NCI-H1105 treated with DMSO at 0.1 percent for 48 hours (cell line): ENCODE results near the gene FERD3L.
"Not testable (repeated sequence)": the region's sequence is repeated elsewhere in the genome, so short reads cannot be mapped to it uniquely, and the experiment has no call there.

Experiments
- DNase-seq: peaks from one replicate; lab custom pipeline; 2025; lab: John Stamatoyannopoulos, UW

FERD3L gene, protein sequence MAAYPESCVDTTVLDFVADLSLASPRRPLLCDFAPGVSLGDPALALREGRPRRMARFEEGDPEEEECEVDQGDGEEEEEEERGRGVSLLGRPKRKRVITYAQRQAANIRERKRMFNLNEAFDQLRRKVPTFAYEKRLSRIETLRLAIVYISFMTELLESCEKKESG

DNA sequence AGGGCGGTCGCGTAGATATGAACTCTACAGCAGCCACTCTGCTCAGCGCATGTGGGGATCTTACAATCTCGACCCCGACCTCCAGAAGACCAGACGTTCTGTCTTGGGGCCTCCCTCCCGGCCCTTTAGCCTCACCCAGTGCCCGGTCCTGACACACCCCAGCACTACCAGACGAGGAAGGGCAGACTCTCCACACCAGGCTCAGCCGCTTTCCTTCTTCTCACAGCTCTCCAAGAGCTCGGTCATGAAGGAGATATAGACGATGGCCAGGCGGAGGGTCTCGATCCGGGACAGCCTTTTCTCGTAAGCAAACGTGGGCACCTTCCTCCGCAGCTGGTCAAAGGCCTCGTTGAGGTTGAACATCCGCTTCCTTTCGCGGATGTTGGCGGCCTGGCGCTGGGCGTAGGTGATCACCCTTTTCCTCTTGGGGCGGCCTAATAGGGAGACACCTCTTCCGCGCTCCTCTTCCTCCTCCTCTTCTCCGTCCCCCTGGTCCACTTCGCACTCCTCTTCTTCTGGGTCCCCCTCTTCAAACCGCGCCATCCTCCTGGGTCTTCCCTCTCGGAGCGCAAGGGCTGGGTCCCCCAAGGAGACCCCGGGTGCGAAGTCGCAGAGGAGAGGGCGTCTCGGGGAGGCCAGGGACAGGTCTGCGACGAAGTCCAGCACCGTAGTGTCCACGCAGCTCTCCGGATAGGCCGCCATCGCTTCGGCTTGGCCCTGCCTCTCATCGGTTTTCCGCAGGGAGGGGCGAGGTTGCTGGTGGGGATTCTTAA is at the start of gene FERD3L:
Gene FERD3L (minus strand): TSS at position 761 of the 773 bp plus-strand sequence. CDS start 59 bp downstream, at position 702.
- DNase-seq, result no peak

DNA sequence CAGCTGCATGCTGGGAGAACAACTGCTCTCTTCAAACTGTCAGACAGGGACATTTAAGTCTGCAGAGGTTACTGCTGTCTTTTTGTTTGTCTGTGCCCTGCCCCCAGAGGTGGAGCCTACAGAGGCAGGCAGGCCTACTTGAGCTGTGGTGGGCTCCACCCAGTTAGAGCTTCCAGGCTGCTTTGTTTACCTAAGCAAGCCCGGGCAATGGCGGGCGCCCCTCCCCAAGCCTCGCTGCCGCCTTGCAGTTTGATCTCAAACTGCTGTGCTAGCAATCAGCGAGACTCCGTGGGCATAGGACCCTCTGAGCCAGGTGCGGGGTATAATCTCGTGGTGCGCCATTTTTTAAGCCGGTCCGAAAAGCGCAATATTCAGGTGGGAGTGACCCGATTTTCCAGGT is 49.2 kb upstream of the FERD3L start:
- not testable (repeated sequence) for DNase-seq

DNA sequence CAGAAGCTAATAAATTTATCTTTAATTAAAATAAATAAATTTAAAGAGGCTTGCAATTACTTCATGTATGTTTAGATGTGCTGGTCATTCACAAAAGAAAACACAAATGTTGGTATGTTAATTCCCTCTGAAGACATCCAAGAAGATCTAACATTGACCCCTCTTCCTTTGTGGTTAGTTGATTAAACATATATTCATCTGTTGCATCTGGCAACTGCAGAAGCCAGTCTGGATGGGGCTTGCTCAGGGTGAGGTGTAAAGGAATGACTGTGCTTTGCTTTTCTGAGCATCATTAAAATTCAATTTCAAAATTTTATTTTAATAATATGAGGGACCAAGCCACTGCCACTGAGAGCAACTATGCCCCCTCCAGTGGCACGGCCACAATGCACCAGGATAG is 36.4 kb upstream of the FERD3L start:
- DNase-seq, result no peak

DNA sequence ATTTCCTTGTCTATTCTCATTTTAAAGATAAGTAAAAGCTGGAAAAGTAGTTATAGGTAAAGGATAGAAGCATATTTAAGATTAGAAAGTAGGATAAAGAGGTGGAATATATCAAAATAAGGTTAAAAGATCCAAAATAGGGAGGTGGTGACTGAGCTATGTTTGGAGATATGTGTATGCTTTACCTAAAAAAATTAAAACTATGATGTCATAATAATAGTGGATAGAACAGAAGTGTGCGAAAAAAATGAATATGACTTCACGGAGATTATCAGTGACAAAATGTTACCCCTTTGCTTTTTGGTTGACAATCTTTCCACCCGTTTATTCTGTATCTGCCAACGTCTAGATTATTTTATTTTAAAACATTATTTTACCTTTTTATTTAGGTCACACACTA is 33.4 kb upstream of the FERD3L start:
- no peak for DNase-seq

DNA sequence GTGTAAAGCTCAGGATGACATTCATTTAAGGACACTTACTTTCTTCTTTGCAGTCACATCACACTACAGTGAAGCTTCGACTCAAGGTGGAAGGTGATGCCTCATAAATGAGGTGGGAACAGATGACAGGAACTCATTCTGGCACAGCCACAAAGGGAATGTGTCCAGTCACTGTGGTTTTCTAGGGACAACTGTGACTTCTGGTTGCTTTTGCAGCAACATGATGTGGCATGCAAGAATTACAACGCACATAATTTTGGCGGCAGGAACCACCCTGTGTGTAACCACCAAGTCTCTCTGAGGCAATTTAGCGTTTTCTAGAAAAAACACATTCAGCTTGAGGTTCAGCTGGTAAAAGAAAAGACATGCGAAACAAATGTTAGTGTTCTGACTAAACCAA is 32.0 kb upstream of the FERD3L start:
- no peak for DNase-seq

DNA sequence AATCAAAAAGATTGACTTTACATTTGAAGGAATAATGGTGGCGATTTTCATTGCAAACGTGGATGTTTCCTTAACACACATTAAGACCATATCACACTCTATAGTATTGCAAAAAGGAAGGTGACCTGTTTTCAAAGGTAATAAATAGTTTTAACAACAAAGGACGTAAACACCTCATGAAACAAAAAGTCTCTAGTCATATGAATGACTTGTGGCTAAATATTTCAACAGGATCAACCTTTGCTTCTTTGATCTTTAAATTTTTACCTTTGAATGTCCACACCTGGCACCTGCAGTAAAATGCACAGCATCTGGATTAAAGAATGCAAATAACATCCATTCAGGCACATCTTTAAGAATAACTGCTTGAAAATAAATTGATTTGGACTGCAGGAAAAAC is 30.0 kb upstream of the FERD3L start:
- DNase-seq, result no peak

DNA sequence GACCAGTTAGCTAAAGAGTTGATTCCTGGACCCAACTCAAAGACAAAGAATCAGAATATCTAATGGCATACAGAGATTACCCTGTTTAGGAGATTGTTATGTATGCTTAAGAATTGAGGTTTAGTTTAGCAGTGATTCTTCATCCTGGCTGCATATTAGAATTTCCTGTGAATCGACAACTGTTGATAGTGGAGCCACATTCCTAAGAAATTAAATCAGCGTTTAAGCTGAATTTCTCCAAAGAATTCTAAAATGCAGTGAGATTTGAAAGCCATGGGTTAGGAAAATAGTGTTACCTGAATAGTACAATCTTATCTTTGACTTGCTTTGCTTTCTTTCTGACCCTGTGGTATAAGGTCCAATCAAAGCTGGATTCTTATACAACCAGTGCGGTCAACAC is 16.4 kb upstream of the FERD3L start:
- DNase-seq, result no peak

DNA sequence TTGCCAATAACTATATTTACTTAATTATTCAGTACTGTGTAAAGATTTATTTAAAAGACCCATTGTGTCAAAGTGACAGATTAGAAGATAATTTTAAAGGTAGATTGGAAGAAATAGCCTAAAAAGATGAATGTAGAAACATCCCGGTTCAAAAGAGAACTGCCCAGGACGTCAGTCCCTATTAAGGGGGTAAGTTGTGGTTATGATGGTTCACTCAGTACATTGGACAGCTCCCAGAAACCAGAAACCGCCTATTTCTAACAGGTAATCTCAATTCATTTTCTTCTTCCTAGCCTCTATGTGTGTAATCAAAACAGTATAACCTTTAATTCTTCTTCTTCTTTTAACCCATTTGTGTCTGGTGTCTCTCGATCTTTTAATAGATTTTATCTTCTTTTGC is 1.5 kb upstream of the FERD3L start:
- DNase-seq, result no peak

DNA sequence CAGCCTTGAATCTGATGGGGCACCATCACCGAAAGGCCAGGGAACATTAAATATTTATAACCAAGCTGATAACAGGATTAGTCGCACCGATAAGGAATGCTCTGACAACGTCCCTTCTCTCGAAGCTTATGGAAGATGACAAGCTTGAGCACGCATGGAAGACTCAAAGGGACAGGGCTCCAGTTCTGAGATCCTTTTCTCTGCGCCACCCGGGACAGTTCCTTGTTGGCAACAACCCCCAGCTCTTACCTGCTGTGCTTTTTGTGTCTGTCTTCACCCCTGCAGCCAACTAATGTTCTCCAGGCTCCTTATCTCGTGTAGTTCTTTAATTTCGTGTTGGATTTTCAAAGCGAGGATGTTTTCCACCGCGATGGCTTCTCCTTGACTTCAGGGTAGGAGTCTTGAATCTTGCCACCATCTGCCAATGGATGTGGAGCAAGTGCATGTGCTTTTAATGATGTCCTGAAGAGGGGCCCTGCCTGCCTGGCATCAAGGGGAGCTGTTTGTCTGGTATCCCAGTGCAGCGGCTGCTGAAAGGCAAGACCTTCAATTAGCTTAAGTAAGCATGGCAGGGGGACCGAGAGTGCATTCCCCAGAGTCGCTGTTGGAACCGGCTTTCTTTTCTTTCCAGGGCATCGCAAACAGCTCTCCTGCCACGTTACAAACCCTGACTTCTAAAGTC is 354 bp upstream of the FERD3L start:
- DNase-seq, result peak; percentile 17

DNA sequence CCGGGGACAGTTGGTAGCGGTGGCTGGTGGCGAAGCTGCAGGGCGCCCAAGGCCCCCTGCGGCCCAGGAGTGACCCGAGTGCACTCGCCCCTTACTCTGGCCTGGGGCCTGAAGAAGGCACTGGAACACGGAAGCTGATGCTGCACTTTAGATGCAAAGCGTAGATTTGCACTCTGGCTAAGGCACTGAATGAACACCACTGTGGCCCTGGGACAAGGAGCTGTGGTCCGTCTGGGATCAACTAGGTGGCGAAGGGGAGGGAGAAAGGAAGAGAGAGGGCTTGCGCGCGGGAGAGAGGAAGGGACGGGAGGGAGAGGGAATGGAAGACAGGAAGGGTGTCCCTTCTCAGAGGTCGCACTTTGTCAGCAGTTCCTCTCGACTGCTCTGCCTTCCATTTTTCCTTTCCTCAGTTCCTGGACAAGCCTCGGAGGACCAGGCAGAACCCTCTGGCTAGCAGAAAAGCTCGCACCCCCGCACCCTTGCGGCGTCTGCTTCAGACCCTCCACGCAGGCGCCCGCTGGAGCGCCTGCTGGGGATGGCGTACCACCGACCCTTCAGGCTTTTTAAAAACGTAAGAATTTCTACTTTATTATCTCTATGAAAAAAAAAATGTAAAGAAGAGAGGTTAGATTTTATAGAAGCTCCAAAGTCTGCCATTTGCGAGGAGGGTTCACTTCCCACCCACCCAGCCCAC is 1.2 kb downstream of the FERD3L start:
- no peak for DNase-seq

DNA sequence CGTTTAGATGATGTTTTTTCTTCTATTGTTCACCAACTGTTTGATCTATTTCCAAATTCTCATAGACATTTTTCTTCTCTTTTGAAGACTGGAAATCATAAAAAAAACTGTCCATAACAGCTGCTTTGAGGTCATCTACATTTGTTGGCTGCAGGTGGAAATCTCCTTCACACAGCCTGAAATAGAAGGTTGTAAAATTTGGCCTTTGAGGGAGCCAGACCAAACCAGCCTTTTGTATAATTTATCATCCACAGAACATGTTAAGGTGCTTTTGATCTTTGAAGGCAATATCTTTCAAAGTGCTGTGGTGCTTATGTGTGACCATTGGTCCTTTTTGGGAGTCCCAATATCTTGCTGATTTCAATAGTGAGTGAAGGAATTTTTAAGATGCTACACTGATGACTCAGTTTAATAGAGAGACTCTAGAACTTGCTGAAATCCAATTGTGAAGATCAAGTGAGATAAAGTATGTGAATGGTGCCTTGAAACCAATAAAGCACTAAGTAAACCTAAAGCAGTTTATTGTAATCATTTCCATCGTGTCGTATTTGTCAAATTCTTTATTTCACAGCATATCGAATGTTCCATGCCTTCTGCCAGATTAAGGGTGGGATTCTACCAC is 5.4 kb downstream of the FERD3L start:
- no peak for DNase-seq

DNA sequence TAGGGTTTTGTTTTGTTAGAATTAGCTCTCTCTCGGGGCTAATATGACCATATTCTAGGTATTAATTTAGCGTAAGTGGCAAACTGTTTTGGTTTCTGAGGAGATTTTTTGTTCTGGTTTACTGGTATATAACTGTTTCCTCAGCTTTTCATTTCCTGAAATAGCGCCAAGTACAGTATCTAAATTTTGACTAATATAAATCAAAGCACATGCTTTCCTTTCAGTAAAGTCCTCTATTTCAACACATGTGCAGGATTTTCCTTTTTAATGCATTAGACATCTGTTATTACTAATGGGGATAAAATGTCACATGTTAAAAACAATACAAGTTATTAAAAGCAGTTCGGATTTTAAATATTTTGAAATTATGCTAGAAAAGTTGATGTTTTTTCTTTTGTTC is 11.3 kb downstream of the FERD3L start:
- no peak for DNase-seq

DNA sequence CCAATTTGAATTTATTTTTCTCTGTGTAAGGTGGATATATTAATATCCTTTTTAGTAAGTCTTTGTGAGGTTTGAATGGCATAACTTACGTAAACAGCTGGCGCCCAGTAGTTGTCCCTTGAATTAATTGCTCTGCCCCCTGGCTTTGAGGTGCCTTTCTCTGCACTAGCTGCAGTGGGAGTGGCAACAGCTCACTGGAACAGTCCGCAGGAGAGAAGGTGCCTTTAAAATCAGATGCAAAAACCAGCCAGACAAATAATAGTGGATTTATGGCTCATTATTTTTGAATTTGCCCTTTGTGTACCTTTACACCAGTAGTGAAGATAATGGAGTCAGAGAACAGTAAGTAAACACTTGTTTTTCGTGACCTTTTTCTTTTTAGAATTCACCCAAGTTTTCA is 11.8 kb downstream of the FERD3L start:
- peak; percentile 14 for DNase-seq

DNA sequence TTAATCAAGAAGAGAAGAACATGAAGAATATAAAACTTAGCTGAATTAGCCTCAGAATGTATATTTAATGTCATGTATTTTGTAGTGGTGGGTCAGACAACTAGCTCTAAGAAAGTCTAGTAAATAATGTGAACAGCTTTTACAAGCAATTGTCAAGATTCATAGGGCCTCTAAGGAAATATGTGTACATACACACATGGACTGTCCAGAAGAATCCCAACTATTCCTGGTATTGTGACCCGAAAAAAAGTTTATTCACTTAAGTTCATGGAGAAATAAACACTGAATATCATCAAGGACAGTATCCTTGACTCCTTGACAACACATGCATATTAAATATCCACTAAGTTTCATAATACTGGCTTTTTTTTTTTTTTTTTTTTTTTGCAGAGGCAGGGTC is 16.4 kb downstream of the FERD3L start:
- DNase-seq, result no peak

DNA sequence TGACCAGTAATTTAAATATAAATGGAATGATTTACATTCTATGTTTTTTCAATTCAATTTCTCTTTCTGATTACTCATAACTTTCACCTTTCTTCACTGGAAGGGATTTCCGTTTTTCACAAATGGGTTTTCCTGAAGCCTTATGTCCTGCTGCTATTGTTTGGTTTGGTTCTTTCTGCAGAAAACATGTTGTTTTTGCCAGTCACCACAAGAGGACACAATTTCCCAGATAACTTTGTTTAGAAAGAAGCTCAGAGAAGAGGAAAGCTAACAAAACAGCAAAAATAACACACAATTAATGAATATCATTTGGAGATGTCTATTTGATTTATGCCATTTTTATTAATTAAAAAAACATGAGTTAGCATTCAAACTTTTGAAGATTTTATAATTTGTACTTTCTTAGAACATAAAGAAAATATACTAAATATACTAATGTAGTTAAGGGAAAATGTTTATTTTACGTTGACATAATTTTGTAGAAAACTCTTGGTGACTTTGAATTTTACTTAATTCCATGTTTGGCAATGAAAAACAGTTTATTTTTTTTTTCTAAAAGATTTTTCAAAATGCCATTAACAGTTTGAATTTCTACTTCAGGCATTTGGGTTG is 23.1 kb downstream of the FERD3L start:
- DNase-seq, result peak; percentile 36

DNA sequence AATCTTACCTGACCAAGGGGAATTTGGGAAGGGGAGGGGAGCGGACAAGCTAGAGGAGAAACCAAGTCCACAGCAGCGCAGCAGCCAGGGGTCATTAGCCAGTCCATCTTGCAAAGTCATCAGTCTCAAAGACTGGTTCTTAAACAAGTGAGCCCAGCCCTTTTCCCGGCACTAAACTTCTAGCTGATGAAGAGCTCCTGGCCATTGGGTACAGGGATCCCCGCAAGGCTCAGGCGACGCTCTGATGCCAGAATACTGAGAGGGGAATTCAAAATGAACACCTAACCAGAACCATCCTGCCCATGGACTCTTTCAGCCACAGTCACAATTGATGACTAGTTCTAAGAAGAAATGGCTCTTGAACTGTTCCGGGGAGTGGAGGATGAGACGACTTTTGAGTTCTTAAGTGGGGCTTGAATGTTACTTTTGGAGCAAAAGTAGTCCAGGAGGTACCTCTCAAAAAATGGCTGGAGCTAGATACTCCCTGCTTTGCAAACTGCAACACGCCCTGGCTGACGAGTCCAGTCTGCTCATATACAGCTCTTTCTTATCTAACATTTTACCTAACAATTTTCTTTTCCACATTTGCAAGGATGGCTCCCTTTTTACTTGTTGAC is 25.2 kb downstream of the FERD3L start:
- no peak for DNase-seq

DNA sequence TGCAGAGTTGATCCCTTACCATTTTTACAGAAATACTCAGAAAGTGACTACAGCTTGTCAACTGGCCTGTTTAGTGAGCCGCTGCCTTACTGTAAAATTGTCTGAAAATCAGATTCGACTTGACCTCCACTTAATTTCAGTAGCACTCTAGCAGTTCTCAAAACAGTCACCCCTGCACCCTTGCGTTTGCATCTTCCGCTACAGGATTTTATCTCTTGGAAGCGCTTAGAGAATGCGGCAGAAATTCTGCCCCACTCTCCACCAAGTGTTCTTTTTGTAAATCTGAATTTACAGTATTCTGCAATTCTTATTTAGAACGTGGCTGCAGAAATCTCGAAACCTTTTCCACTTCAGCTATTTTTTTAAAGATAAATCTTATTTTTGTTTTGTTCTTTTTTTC is 25.8 kb downstream of the FERD3L start:
- DNase-seq, result no peak

DNA sequence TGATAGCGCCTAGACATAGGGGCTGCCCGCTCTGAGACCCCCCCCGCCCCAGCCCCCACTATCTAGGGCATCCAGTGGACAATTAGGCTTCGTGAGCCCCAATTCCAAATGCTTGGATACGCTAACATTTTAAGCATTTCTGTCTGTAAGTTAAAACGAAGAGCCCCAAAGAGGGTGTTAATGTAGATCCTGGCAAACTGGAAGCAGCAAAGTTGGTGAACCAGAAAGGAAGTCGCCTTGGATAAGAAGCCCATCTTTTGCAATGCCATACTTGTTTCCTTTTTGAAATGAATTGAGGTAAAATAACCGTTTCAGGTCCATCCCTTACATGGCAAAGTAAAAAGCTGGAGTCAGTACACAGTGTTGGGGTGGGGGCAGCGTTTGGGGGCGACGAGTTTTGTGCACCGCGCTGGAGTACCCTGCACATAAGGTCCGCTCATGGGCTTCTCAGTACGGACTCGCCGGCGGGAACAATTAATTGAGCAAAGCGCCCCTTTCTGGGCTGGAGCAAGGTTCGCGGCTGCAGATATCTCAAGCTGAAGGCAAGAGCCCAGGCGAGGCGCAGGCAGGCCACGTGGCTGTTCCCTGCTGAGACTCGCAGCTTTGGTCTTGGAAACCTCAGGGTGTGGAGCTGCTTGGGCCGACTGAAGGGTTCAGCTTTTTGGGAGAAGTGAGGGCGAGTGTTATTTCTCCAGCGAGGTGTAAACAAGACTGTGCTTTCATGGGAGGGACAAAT is 26.4 kb downstream of the FERD3L start:
- no peak for DNase-seq

DNA sequence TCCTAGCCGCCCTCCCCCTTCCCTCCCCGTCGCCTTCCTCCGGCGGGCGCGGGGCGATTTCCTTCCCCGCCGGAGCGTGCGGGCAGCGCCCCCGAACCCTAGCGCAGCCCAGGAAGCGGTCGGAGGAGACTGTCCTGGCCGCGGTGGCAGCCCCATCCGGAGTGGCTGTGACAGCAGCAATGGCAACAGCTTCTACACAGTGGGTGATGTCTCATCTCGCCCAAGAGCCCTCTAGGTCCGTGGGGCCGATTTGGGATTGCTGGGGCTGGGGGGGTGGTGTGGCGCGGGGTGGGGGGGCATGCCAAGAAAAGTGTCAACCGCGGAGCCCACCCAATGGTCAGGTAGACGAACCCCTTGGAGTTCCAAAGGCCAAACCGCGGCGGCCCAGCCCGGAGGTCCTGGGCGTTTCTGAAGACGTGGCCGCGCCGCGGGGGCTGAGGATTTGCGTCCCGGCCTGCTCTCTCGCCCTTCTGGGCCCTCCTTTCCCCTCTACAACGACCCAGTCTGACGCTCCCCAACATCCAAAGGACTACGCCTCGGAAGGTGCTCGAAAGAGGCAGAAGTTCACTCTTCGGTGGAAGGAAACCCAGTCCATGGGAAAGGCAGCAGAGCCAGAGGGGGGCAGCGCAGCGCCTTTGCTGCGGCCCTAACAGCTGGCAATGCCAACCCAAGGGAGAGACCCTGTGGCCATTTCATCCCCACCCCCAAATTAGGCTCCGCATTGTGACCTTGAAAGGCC is 27.2 kb downstream of the FERD3L start:
- DNase-seq, result no peak
